HG03432 (cell line): ENCODE data around the gene OBP2B.
"Not testable (repeated sequence)": the region's sequence is repeated elsewhere in the genome, so short reads cannot be mapped to it uniquely, and the experiment has no call there.

Source experiments
- ATAC-seq: cut with Tn5 transposase; IDR thresholded peaks from one replicate; pipeline ENCODE4 v1.9.1; 2021; ENCODE audit warnings: mild to moderate bottlenecking, moderate library complexity; ENCODE audit not compliant: unreplicated experiment

Gene OBP2B

DNA sequence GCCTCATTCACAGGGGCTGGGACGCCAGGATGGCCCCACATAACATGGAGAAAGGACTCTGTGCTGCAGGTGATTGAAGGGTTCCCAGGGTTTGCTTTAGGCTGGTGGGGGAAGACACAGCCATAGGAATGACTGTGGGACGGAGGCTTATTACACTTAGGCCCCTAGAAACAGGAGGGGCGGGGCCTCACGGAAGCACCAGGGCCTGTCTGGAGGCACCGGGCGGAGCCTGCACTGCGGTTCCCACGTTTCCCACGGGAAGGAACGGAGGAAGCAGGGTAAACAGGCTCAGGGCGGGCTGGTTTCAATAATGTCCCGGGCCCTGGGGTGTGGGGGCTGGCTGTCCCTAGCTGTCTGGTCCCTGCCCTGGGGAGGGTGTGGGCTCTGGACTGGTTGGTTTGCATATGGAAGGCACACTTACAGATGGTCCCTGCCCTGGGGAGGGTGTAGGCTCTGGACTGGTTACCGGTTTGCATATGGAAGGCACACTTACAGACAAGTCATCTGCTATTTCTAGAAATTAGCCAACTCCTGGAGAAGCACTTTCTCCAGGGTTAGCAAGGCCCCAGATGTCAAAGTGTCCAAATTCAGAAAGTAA is 14.2 kb upstream of the OBP2B start:
- not testable (repeated sequence) for ATAC-seq

DNA sequence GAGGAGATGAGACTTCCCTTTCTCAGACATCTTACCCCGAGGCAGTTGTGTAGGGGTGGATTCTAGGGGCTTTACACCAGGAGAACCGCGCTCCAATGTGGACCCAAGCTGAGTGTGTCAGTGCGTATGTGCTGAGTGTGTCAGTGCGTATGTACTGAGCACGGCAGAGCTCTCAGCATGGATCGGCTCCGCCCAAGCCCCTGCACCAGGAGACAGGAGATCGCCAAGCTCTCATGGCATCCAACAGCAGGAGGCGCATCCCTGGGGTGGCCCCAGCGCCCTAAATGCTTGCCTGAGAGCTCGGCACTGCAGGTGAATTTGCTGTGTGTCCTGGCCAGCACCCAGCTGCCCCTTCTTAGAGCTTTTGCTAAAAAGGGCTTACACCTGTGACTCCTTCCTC is 12.9 kb upstream of the OBP2B start:
- ATAC-seq: not testable (repeated sequence)

GRCh38 chr9:133221177-133221809 is 12.2 kb upstream of the OBP2B start:
- no peak for ATAC-seq

GRCh38 chr9:133218049-133218975 is 9.3 kb upstream of the OBP2B start:
- not testable (repeated sequence) for ATAC-seq

GRCh38 chr9:133217333-133217988 is 8.4 kb upstream of the OBP2B start:
- ATAC-seq: not testable (repeated sequence)

GRCh38 chr9:133214276-133214675 is 5.2 kb upstream of the OBP2B start:
- not testable (repeated sequence) for ATAC-seq

GRCh38 chr9:133210609-133211008 is 1.6 kb upstream of the OBP2B start:
- ATAC-seq: no peak

GRCh38 chr9:133210202-133210532 is 1.1 kb upstream of the OBP2B start:
- no peak for ATAC-seq

DNA sequence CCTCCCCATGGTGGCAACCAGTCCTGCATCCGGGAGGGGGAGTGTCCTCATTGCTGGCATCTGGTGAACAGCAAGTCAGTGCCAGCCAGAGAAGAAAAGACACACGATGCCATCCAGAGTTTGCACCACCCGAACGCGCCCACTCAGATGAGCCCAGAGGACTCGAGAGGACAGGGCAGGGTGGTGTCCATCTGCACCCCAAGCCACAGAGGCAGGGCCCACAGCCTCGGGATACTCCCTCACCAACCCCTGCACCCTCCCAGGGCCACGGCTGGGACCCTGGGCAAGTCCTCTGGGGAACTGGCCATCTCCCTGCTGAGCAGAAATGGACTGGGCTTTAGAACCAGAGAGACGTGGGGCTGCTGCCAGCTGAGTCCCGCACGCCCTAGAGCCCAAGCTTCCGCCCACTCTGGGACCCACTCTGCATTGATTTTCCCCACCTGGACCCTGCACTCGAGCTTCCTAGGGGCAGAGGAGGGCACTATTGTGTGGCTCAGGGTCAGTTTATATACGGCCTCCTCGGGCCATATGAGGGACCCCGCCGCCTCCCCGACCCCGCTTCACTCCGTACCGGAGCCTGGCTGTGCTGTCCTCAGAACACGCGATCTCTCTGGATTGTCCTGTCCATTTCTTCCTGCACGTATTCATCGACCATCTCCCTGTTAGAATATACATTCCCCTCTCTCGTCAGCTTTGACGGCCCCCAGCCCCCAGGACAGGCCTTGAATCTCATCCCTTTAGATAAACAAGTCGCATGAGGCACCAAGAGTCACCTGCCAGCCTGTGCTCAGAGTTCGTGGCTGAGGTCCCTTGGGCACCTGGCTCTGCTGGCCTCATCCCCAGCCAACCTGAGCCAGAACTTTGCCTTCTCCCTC is 514 bp upstream of the OBP2B start:
- ATAC-seq: not testable (repeated sequence)

GRCh38 chr9:133208171-133208879 is 725 bp downstream of the OBP2B start:
- not testable (repeated sequence) for ATAC-seq

DNA sequence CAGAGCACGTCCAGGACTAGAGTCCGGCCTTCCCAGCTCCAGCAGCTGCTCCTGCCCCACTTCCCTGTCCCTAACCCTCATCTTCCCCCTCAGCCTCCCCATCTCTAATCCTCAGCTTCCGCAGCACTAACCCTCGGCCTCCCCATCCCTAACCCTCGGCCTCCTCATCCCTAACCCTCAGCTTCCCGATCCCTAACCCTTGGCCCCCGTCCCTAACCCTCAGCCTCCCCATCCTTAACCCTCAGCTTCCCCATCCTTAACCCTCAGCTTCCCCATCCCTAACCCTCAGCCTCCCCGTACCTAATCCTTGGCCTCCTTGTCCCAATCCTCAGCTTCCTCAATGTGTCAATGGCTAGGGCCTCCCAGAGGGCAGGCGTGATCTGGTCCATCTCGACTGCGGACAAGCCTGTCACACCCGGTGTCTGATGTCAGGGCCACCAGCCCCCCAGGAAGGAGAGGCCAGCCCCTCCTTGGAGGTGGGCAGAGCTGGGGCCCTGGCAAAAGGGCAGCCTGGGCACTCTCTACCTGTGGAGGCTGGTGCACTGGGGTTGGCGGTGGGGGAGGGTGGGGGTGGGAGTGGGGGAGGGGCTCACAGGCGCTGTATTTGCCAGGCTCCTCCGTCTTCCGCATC is 1.4 kb downstream of the OBP2B start:
- ATAC-seq: no peak

DNA sequence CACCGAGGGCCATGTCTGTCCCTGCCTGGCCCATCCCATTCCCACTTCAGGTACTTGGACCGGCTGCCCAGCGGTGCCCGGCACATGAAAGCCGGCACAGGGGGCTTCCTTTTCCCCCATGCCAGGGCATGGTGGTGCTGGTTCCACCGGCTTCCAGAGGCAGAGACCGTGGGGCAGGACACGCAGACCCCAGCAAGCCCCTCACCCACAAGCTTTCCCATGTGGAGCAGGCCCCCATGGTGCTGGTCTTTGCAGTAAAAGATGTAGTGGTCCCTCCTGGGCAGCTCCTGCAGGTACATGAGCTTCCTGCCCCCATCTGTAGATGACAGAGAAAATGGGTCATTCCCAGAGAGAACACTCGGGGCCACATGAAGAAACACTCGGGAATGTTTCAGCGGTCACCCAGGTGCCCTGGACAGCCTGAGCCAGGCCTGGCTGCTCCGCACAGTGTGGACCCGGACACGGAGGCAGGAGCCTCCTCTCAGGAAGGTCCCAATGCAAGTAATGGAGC is 2.0 kb downstream of the OBP2B start:
- no peak for ATAC-seq

GRCh38 chr9:133205996-133206931 is 2.8 kb downstream of the OBP2B start:
- ATAC-seq: no peak

GRCh38 chr9:133205481-133205887 is 3.6 kb downstream of the OBP2B start:
- ATAC-seq: not testable (repeated sequence)

DNA sequence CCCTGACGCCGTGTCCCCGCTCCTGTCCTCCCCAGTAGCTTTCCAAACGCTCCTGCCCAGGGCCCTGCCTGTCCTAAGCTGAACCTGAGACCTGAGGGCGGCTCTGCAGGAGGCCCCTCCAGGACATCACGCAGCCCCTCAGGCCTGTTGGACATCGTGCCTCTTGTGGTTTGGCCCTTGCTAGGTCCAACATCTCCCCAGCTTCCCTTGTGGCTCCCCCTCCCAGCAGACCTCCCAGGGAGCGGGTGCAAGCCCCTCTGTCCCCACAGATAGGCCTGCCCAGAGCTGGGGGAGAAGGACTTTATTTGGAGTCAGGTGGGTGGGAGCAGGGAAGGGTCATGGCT is 4.1 kb downstream of the OBP2B start:
- no peak for ATAC-seq

GRCh38 chr9:133204335-133204992 is 4.6 kb downstream of the OBP2B start:
- ATAC-seq: no peak

GRCh38 chr9:133203506-133204075 is 5.5 kb downstream of the OBP2B start:
- ATAC-seq: no peak
